GM21423 (cell line): ENCODE measurements around the gene KLHL28.

Experiments
- ATAC-seq: cut with Tn5 transposase; IDR thresholded peaks from one replicate; pipeline ENCODE4 v1.9.1; 2021; ENCODE audit warnings: mild to moderate bottlenecking, moderate library complexity; ENCODE audit not compliant: unreplicated experiment

KLHL28 gene

GRCh38 chr14:44961151-44961553, 595 bp downstream of the KLHL28 start:
- ATAC-seq: peak; percentile 25

GRCh38 chr14:44960646-44961045, 1.1 kb downstream of the KLHL28 start:
- ATAC-seq: no peak

- no peak for ATAC-seq
Measured at GRCh38 chr14:44960146-44960545, 1.6 kb downstream of the KLHL28 start.

GRCh38 chr14:44959538-44959937, 2.2 kb downstream of the KLHL28 start:
- ATAC-seq: no peak

- ATAC-seq: no peak
Measured at GRCh38 chr14:44956866-44957265, 4.9 kb downstream of the KLHL28 start.

- ATAC-seq: no peak
Measured at GRCh38 chr14:44955528-44955927, 6.2 kb downstream of the KLHL28 start.

GRCh38 chr14:44954750-44955149, 7.0 kb downstream of the KLHL28 start:
- no peak for ATAC-seq

- ATAC-seq: no peak
Measured at GRCh38 chr14:44952391-44953110, 9.2 kb downstream of the KLHL28 start.

GRCh38 chr14:44951051-44951450, 10.7 kb downstream of the KLHL28 start:
- no peak for ATAC-seq

GRCh38 chr14:44945264-44945663, 16.5 kb downstream of the KLHL28 start:
- ATAC-seq: no peak

GRCh38 chr14:44944107-44944506, 17.6 kb downstream of the KLHL28 start:
- no peak for ATAC-seq

GRCh38 chr14:44942436-44942835, 19.3 kb downstream of the KLHL28 start:
- no peak for ATAC-seq

GRCh38 chr14:44941591-44941990, 20.2 kb downstream of the KLHL28 start:
- ATAC-seq: no peak

- ATAC-seq: no peak
Measured at GRCh38 chr14:44940944-44941343, 20.8 kb downstream of the KLHL28 start.

- no peak for ATAC-seq
Measured at GRCh38 chr14:44940211-44940610, 21.5 kb downstream of the KLHL28 start.

- no peak for ATAC-seq
Measured at GRCh38 chr14:44937547-44937946, 24.2 kb downstream of the KLHL28 start.

GRCh38 chr14:44935155-44935554, 26.6 kb downstream of the KLHL28 start:
- ATAC-seq: no peak

- no peak for ATAC-seq
Measured at GRCh38 chr14:44928793-44929192, 33.0 kb downstream of the KLHL28 start.

GRCh38 chr14:44914849-44915248, 46.9 kb downstream of the KLHL28 start:
- no peak for ATAC-seq

- ATAC-seq: no peak
Measured at GRCh38 chr14:44912041-44912869, 49.5 kb downstream of the KLHL28 start.

- ATAC-seq: no peak
Measured at GRCh38 chr14:44910821-44911220, 50.9 kb downstream of the KLHL28 start.

GRCh38 chr14:44901696-44902095, 60.1 kb downstream of the KLHL28 start:
- ATAC-seq: no peak
